SKM-1 treated with dmso at 0.1 percent for 144 hours (cell line): ENCODE data around the gene GLRX2.
"Not testable (repeated sequence)": the region's sequence is repeated elsewhere in the genome, so short reads cannot be mapped to it uniquely, and the experiment has no call there.

ENCODE experiments used
- DNase-seq: peaks from one replicate; lab custom pipeline; 2025; ENCODE audit not compliant: unreplicated experiment; lab: John Stamatoyannopoulos, UW

The GLRX2 gene

DNA sequence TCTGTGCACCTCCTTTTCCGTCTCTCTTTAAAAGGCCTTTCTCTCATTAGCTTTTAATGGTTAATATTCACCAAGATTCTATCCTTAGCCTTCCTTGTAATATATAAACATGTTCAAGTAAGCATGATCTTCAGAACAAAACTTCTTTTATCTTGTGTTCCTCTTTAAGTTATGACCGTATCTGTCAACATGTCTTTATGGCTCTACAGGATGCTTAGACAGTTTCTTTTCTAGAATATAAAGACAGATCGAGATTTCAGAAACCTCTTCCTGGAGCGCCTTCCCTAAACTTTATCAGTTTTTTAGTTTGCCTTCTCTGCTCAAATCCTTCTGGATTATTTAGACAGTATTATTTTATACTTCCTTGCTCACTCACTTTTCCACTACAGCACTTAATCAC is 38.6 kb downstream of the GLRX2 start:
- DNase-seq: no peak

DNA sequence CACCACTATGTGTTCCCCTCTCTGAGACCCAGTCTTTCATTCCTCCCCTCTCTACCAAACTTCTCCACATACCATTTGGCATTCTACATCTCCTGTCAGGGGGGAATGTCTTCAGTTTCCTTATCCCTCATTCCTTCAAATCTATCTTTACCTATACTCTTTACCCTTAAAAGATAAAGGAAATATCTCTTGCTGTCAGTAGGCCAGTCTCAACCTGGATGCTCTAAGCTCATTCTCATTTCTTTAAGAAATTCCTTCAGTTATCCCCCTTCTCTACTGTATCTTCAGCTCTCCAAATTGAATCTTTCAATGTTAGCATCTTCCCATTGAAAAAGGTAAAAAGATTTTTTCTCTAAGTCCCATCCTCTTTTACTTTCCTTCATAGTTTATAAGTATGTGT is 39.3 kb downstream of the GLRX2 start:
- DNase-seq: no peak

- DNase-seq: no peak
Observed at GRCh38 chr1:193062698-193063463, 42.3 kb downstream of the GLRX2 start.

GRCh38 chr1:193060938-193061337 is 44.3 kb downstream of the GLRX2 start:
- DNase-seq: peak; percentile 29

DNA sequence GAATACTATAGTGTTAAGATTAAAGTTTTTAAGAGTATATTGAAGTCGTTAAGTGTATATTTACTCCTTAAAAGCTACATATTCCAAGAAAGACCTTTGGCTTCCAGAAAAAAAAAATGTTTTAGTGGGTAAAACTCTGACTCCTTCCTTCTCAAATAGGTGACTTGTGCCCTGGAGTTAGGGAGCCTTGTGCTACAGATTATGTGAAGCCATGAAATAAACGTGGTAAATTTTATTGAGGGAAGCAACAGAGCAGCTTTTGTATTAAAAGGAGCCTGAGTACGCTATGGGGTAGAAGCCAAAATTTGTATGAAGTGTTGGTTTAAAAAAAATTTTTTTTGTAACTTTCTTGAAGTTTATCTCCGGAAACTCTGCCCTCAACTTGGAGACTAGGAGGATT is 44.8 kb downstream of the GLRX2 start:
- DNase-seq: no peak

DNA sequence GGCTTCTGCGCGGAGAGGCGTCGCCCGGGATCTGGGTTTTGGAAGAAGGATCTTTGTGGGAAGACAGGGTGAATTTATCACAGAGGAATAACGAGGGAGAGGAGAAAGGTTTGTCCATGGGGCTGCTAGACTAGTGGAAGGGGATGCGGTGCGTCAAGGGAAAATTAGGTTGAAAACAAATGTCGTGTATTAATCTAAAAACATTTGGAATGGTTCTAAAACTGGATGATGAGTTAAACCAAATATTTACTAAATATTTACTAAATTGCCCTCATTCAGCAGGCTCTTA is 45.2 kb downstream of the GLRX2 start:
- no peak for DNase-seq

GRCh38 chr1:193059282-193060114 is 45.7 kb downstream of the GLRX2 start, which contains the start of the genes RO60 and UCHL5:
RO60 (plus strand) TSS chr1:193059612; CDS start chr1:193069055, 9,443 bp downstream.
UCHL5 (minus strand) TSS chr1:193059360; CDS start chr1:193059260, 100 bp downstream.
- DNase-seq: peak; percentile 100

- peak; percentile 80 for DNase-seq
Observed at GRCh38 chr1:193058529-193059281, 46.5 kb downstream of the GLRX2 start.

GRCh38 chr1:193054169-193054675 is 51.0 kb downstream of the GLRX2 start:
- DNase-seq: no peak

DNA sequence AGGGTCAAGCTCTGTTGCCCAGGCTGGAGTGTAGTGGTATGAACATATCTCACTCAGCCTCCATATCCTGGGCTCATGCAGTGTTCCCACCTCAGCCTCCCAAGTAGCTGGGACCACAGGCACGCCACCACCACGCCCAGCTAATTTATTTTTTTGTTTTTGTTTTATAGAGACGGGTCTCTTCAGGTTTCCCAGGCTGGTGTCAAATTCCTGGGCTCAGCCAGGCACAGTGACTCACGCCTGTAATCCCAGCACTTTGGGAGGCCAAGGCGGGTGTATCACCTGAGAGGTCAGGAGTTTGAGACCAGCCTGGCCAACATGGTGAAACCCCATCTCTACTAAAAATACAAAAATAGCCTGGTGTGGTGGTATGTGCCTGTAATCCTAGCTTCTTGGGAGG is 56.3 kb downstream of the GLRX2 start:
- DNase-seq: not testable (repeated sequence)
